Ramos (cell line): ENCODE measurements around the gene EMX1.

Source experiments
- in situ Hi-C: fragments of 300-500 bp; cut with MboI; formaldehyde crosslinking; loops from one replicate; pipeline ENCODE4 v1.14.3; 2022; ENCODE audit warnings: low sequenced_read_pairs; ENCODE audit not compliant: unreplicated experiment

Gene EMX1

GRCh38 chr2:72971036-72971435 is 53.7 kb downstream of the EMX1 start:
- in situ Hi-C loops: loop anchor here (5.0 kb wide), 1 partner anchor 79 kb away; no protein-coding TSS in a partner anchor

GRCh38 chr2:72972352-72973136 is 55.2 kb downstream of the EMX1 start:
- in situ Hi-C loops: loop anchor here (5.0 kb wide), 1 partner anchor 80 kb away; no protein-coding TSS in a partner anchor

- in situ Hi-C loops: loop anchor here (5.0 kb wide), 1 partner anchor 81 kb away; no protein-coding TSS in a partner anchor
These were observed 55.8 kb downstream of the EMX1 start for GRCh38 chr2:72973137-72973535.

GRCh38 chr2:72973566-72974435 is 56.5 kb downstream of the EMX1 start:
- in situ Hi-C loops: loop anchor here (5.0 kb wide), 1 partner anchor 82 kb away; no protein-coding TSS in a partner anchor

- in situ Hi-C loops: loop anchor here (5.0 kb wide), 1 partner anchor 82 kb away; no protein-coding TSS in a partner anchor
These were observed 57.1 kb downstream of the EMX1 start for GRCh38 chr2:72974436-72974754.

GRCh38 chr2:72975017-72975416 is 57.7 kb downstream of the EMX1 start:
- in situ Hi-C loops: loop anchor here (25.0 kb wide), 1 partner anchor 212 kb away; no protein-coding TSS in a partner anchor

- in situ Hi-C loops: loop anchor here (25.0 kb wide), 1 partner anchor 207 kb away; no protein-coding TSS in a partner anchor
These were observed 62.6 kb downstream of the EMX1 start for GRCh38 chr2:72979896-72980295.

- in situ Hi-C loops: loop anchor here (25.0 kb wide), 1 partner anchor 207 kb away; no protein-coding TSS in a partner anchor
These were observed 63.4 kb downstream of the EMX1 start for GRCh38 chr2:72980535-72981217.

- in situ Hi-C loops: loop anchor here (25.0 kb wide), 1 partner anchor 206 kb away; no protein-coding TSS in a partner anchor
These were observed 64.2 kb downstream of the EMX1 start for GRCh38 chr2:72981536-72981935.

- in situ Hi-C loops: loop anchor here (25.0 kb wide), 1 partner anchor 205 kb away; no protein-coding TSS in a partner anchor
These were observed 64.9 kb downstream of the EMX1 start for GRCh38 chr2:72982219-72982618.

GRCh38 chr2:72982781-72983499 is 65.6 kb downstream of the EMX1 start:
- in situ Hi-C loops: loop anchor here (25.0 kb wide), 1 partner anchor 204 kb away; no protein-coding TSS in a partner anchor

GRCh38 chr2:72983500-72984161 is 66.3 kb downstream of the EMX1 start:
- in situ Hi-C loops: loop anchor here (25.0 kb wide), 1 partner anchor 204 kb away; no protein-coding TSS in a partner anchor

GRCh38 chr2:72984172-72984671 is 66.9 kb downstream of the EMX1 start:
- in situ Hi-C loops: loop anchor here (25.0 kb wide), 1 partner anchor 203 kb away; no protein-coding TSS in a partner anchor
